ENCODE data around the gene AURKAIP1. TPM values are rescaled to one million over a fixed set of nuclear protein-coding genes. Genes with fewer than 3 reads are reported as not detected.

AURKAIP1 gene
- total and polyA plus RNA-seq, 2 of the 13 experiments (the other 11 are each of a cell fraction or from before 2014, with no cell fraction given), result 69.5 to 175 TPM

DNA sequence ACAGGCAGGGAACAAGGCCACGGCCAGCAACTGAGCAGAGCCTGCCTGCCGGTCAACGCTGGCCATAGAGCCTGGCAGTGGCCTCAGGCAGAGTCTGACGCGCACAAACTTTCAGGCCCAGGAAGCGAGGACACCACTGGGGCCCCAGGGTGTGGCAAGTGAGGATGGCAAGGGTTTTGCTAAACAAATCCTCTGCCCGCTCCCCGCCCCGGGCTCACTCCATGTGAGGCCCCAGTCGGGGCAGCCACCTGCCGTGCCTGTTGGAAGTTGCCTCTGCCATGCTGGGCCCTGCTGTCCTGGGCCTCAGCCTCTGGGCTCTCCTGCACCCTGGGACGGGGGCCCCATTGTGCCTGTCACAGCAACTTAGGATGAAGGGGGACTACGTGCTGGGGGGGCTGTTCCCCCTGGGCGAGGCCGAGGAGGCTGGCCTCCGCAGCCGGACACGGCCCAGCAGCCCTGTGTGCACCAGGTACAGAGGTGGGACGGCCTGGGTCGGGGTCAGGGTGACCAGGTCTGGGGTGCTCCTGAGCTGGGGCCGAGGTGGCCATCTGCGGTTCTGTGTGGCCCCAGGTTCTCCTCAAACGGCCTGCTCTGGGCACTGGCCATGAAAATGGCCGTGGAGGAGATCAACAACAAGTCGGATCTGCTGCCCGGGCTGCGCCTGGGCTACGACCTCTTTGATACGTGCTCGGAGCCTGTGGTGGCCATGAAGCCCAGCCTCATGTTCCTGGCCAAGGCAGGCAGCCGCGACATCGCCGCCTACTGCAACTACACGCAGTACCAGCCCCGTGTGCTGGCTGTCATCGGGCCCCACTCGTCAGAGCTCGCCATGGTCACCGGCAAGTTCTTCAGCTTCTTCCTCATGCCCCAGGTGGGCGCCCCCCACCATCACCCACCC is 43.7 kb downstream of the AURKAIP1 start, which contains the start of gene TAS1R3 (continued):
- TF ChIP-seq, protein P1, sequence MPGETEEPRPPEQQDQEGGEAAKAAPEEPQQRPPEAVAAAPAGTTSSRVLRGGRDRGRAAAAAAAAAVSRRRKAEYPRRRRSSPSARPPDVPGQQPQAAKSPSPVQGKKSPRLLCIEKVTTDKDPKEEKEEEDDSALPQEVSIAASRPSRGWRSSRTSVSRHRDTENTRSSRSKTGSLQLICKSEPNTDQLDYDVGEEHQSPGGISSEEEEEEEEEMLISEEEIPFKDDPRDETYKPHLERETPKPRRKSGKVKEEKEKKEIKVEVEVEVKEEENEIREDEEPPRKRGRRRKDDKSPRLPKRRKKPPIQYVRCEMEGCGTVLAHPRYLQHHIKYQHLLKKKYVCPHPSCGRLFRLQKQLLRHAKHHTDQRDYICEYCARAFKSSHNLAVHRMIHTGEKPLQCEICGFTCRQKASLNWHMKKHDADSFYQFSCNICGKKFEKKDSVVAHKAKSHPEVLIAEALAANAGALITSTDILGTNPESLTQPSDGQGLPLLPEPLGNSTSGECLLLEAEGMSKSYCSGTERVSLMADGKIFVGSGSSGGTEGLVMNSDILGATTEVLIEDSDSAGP (CRISPR knock-in tag; IDR thresholded peaks at IDR 0.05; ENCODE audit: borderline replicate concordance), result peak; percentile 45; the same call in 1 of the 2 replicates
- TF ChIP-seq, protein P2, sequence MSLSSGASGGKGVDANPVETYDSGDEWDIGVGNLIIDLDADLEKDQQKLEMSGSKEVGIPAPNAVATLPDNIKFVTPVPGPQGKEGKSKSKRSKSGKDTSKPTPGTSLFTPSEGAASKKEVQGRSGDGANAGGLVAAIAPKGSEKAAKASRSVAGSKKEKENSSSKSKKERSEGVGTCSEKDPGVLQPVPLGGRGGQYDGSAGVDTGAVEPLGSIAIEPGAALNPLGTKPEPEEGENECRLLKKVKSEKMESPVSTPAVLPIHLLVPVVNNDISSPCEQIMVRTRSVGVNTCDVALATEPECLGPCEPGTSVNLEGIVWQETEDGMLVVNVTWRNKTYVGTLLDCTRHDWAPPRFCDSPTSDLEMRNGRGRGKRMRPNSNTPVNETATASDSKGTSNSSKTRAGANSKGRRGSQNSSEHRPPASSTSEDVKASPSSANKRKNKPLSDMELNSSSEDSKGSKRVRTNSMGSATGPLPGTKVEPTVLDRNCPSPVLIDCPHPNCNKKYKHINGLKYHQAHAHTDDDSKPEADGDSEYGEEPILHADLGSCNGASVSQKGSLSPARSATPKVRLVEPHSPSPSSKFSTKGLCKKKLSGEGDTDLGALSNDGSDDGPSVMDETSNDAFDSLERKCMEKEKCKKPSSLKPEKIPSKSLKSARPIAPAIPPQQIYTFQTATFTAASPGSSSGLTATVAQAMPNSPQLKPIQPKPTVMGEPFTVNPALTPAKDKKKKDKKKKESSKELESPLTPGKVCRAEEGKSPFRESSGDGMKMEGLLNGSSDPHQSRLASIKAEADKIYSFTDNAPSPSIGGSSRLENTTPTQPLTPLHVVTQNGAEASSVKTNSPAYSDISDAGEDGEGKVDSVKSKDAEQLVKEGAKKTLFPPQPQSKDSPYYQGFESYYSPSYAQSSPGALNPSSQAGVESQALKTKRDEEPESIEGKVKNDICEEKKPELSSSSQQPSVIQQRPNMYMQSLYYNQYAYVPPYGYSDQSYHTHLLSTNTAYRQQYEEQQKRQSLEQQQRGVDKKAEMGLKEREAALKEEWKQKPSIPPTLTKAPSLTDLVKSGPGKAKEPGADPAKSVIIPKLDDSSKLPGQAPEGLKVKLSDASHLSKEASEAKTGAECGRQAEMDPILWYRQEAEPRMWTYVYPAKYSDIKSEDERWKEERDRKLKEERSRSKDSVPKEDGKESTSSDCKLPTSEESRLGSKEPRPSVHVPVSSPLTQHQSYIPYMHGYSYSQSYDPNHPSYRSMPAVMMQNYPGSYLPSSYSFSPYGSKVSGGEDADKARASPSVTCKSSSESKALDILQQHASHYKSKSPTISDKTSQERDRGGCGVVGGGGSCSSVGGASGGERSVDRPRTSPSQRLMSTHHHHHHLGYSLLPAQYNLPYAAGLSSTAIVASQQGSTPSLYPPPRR (CRISPR knock-in tag; IDR thresholded peaks at IDR 0.05; ENCODE audit: borderline replicate concordance), result peak; percentile 37; the same call in 1 of the 2 replicates
- TF ChIP-seq, protein P3, sequence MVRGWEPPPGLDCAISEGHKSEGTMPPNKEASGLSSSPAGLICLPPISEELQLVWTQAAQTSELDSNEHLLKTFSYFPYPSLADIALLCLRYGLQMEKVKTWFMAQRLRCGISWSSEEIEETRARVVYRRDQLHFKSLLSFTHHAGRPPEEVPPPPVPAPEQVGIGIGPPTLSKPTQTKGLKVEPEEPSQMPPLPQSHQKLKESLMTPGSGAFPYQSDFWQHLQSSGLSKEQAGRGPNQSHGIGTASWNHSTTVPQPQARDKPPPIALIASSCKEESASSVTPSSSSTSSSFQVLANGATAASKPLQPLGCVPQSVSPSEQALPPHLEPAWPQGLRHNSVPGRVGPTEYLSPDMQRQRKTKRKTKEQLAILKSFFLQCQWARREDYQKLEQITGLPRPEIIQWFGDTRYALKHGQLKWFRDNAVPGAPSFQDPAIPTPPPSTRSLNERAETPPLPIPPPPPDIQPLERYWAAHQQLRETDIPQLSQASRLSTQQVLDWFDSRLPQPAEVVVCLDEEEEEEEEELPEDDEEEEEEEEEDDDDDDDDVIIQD (CRISPR knock-in tag; IDR thresholded peaks at IDR 0.05; ENCODE audit: low read depth), result no peak
- TF ChIP-seq ZNF747 (CRISPR knock-in tag; IDR thresholded peaks at IDR 0.05; ENCODE audit: borderline replicate concordance) (no peak), RAD51 (IDR thresholded peaks at IDR 0.05; ENCODE audit: borderline replicate concordance) (no peak), ZMYM4 (CRISPR knock-in tag; IDR thresholded peaks at IDR 0.05) (0 out of 2 replicates have a peak, but pooled peaks have one; percentile 32), CBX2 (IDR thresholded peaks at IDR 0.05; ENCODE audit: low read depth, low read length) (no peak), CBX2 (CRISPR knock-in tag; IDR thresholded peaks at IDR 0.05; ENCODE audit: low read depth) (no peak), ZNF468 (CRISPR knock-in tag; IDR thresholded peaks at IDR 0.05) (no peak), ZFP1 (CRISPR knock-in tag; IDR thresholded peaks at IDR 0.05) (no peak), PHB2 (IDR thresholded peaks at IDR 0.05; ENCODE audit: partially characterized antibody) (no peak), ZFY (CRISPR knock-in tag; IDR thresholded peaks at IDR 0.05) (peak; percentile 55), ZNF768 (CRISPR knock-in tag; IDR thresholded peaks at IDR 0.05) (no peak), NCOA1 (CRISPR knock-in tag; IDR thresholded peaks at IDR 0.05) (0 out of 2 replicates have a peak, but pooled peaks have one; percentile 58), SP4 (CRISPR knock-in tag; IDR thresholded peaks at IDR 0.05) (no peak), TCF12 (IDR thresholded peaks at IDR 0.05) (no peak), TCF12 (CRISPR knock-in tag; IDR thresholded peaks at IDR 0.05) (no peak)
- TF ChIP-seq, protein P4, sequence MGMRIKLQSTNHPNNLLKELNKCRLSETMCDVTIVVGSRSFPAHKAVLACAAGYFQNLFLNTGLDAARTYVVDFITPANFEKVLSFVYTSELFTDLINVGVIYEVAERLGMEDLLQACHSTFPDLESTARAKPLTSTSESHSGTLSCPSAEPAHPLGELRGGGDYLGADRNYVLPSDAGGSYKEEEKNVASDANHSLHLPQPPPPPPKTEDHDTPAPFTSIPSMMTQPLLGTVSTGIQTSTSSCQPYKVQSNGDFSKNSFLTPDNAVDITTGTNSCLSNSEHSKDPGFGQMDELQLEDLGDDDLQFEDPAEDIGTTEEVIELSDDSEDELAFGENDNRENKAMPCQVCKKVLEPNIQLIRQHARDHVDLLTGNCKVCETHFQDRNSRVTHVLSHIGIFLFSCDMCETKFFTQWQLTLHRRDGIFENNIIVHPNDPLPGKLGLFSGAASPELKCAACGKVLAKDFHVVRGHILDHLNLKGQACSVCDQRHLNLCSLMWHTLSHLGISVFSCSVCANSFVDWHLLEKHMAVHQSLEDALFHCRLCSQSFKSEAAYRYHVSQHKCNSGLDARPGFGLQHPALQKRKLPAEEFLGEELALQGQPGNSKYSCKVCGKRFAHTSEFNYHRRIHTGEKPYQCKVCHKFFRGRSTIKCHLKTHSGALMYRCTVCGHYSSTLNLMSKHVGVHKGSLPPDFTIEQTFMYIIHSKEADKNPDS (CRISPR knock-in tag; IDR thresholded peaks at IDR 0.05), result no peak
